ENCODE measurements around the gene EGR1.
"Not testable (repeated sequence)": the region's sequence is repeated elsewhere in the genome, so short reads cannot be mapped to it uniquely, and the experiment has no call there.

EGR1 gene

GRCh38 chr5:138471052-138471361, 5.7 kb downstream of the EGR1 start:
- DNase-seq (ENCODE audit: low read depth), result peak; percentile 89
- no peak overlapping the region for H3K4me3 ChIP-seq (ENCODE audit: low read length)
- TF ChIP-seq CTCF (IDR thresholded peaks at IDR 0.05; ENCODE audit: insufficient read depth, low read depth, low read length, missing control alignments), result no peak

- no peak for TF ChIP-seq CTCF (IDR thresholded peaks at IDR 0.05; ENCODE audit: insufficient read depth, low read depth, low read length, missing control alignments)
- H3K4me3 ChIP-seq (ENCODE audit: low read length), result no peak overlapping the region
- no peak for DNase-seq (ENCODE audit: low read depth)
Measured at GRCh38 chr5:138472353-138472752, 7.1 kb downstream of the EGR1 start.

- not testable (repeated sequence) for H3K4me3 ChIP-seq (ENCODE audit: low read length); DNase-seq (ENCODE audit: low read depth)
Measured at GRCh38 chr5:138473151-138473550, 7.9 kb downstream of the EGR1 start.

GRCh38 chr5:138476918-138477317, 11.6 kb downstream of the EGR1 start:
- TF ChIP-seq CTCF (IDR thresholded peaks at IDR 0.05; ENCODE audit: insufficient read depth, low read depth, low read length, missing control alignments), result no peak
- DNase-seq (ENCODE audit: low read depth), result no peak
- no peak overlapping the region for H3K4me3 ChIP-seq (ENCODE audit: low read length)

GRCh38 chr5:138482638-138483037, 17.4 kb downstream of the EGR1 start:
- no peak for TF ChIP-seq CTCF (IDR thresholded peaks at IDR 0.05; ENCODE audit: insufficient read depth, low read depth, low read length, missing control alignments)

GRCh38 chr5:138488481-138488945, 23.2 kb downstream of the EGR1 start:
- no peak overlapping the region for H3K4me3 ChIP-seq (ENCODE audit: low read length)
- peak; percentile 88 for DNase-seq (ENCODE audit: low read depth)
- TF ChIP-seq CTCF (IDR thresholded peaks at IDR 0.05; ENCODE audit: insufficient read depth, low read depth, low read length, missing control alignments), result peak; percentile 4

More at GRCh38 chr5:138482638-138483037, 17.4 kb downstream of the EGR1 start:
- H3K4me3 ChIP-seq (ENCODE audit: low read length), result no peak overlapping the region
- peak; percentile 78 for DNase-seq (ENCODE audit: low read depth)

- TF ChIP-seq CTCF (IDR thresholded peaks at IDR 0.05; ENCODE audit: insufficient read depth, low read depth, low read length, missing control alignments), result no peak
- H3K4me3 ChIP-seq (ENCODE audit: low read length), result no peak overlapping the region
- no peak for DNase-seq (ENCODE audit: low read depth)
Measured at GRCh38 chr5:138489683-138490061, 24.4 kb downstream of the EGR1 start.
